ENCODE measurements around the gene MINDY4.
"Not testable (repeated sequence)": the region's sequence is repeated elsewhere in the genome, so short reads cannot be mapped to it uniquely, and the experiment has no call there.

The MINDY4 gene

DNA sequence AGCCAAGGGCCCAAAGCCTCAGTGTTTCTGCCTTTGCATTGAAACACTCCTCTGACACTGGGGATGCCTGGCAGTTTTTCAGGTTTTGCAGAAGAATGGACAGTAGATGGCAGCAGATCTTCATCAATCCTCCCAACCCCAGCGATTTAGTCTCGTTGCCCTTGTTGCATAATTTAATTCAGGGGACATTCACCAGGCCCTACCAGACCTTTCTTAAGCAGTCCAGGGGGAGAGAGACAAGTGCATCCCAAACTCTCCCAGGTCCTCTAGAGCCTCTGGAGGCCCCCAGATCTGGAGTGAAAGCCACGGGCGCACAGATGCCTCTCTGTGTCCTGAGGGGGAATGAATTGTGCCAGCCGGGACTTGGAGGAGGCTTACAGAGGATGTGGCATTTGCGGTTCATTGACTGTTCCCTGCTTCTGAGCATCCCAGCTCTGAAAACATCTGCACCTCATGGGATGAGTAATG lies 29.6 kb downstream of the MINDY4 start:
- Mint-ChIP-seq H3K4me1 (peaks cover 16% of the 10 kb centered on the region), H3K4me3 (no peak overlapping the region), H3K27ac (no peak overlapping the region), H3K36me3 (no peaks in the 10 kb centered on the region), H3K9me3 (no peaks in the 10 kb centered on the region)
- DNase-seq (ENCODE audit: low spot score in 2 of 2): no peak
- peak; percentile 46 for ATAC-seq

DNA sequence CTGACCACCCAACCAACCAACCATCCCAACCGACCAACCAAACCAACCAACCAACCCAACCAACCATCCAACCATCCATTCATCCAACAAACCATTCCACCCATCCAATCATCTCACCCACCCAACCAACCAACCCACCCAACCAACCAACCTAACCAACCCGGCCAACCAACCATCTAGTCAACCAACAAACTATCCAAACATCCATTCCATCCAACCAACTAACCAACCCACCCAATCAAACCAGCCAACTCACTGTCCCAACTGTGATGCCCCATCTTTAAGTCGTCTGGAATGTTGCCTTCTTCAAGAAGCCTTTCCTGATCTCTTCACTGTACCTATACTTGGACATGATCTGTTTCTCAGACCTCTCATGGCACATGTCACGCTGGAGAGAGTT lies 31.6 kb downstream of the MINDY4 start:
- Mint-ChIP-seq H3K9me3 (no peaks in the 10 kb centered on the region), H3K36me3 (no peaks in the 10 kb centered on the region), H3K27ac (no peak overlapping the region), H3K4me3 (no peak overlapping the region), H3K4me1 (peaks cover 5% of the 10 kb centered on the region)
- DNase-seq (ENCODE audit: low spot score in 2 of 2) (no peak), ATAC-seq (no peak)

DNA sequence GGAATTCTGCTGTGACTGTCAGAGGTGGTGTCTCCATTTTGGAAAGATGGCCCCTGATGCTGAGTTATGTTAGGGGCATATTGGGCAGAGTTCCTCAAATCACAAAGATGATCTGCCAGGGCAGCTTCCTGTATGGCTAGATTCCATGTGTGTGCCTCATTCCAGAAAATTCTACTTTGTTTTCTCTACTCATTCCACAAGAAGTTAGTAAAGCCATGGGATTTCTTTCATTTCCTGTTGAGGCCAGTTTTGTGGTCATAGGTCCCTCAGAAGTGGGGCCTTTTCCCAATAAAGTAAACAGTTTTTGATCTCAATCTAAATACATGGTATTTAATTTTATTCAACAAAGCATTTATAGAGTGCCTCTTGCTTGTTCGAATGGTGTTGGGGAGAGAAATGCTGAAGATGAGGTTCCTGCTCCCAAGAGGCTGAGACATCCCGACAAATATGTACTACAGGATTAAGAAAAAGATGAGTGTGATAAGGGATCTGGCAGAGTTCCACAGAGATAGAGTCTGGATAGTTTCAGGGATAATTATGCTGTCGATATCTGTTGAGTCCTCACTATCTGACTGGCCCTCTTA lies 33.0 kb downstream of the MINDY4 start:
- H3K9me3 Mint-ChIP-seq: no peaks in the 10 kb centered on the region
- DNase-seq (ENCODE audit: low spot score in 2 of 2) (no peak), ATAC-seq (no peak)
- no peaks in the 10 kb centered on the region for H3K36me3 Mint-ChIP-seq
- H3K4me3 Mint-ChIP-seq: no peak overlapping the region
- no peak overlapping the region for H3K27ac Mint-ChIP-seq
- peaks cover 5% of the 10 kb centered on the region for H3K4me1 Mint-ChIP-seq

DNA sequence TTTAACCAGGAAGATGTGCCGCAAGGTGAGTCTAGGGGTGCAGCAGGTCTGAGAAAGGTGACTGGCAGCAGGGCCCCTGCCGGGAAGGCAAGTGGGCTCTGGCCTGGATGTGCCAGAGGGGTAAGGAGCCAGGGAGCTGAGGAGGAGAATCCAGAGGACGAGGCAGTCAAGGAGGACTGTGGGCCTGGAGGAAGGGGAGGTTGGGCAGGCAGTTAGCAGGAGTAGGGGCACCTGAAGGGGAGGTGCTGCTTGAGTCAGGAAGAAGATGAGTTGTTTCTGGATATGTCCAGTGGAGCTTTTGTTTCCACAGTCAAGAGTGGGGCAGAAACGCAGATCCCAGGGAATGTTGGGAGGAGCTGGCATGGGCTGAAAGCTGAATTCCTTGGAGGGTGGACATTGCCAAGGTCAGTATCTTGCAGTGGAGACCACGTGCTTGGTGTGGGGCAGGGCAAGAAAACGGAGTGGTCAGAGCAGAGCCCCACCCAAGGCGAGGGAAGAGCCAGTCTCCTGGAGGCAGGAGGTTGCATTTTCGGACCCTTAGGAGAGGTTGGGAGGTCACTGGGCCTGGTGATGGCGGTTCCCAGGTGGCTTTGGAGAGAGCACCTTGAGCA lies 34.0 kb downstream of the MINDY4 start:
- no peak for ATAC-seq
- no peak overlapping the region for H3K27ac Mint-ChIP-seq
- H3K4me3 Mint-ChIP-seq: no peak overlapping the region
- H3K36me3 Mint-ChIP-seq: no peaks in the 10 kb centered on the region
- no peaks in the 10 kb centered on the region for H3K9me3 Mint-ChIP-seq
- H3K4me1 Mint-ChIP-seq: no peaks in the 10 kb centered on the region
- DNase-seq (ENCODE audit: low spot score in 2 of 2): peak in 1 of 2 donors; percentile 39

DNA sequence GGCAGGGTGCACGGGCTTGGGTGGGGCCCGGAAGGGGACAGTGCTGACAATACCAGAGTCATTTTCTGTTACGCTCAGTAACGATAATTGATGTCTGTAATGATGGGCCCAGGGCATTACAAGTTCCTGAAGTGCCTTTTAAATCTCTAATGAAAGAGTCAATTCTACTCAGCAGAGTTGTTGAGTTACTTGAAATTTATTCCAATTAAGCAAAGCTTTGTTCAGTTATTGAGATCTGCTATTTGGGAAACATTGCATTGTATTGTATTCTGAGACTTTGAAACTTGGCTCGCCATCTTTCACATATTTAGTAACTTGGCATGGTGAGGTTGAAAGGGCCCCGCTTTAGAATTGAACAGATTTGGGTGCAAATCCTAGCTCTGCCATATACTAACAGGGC lies 34.7 kb downstream of the MINDY4 start:
- Mint-ChIP-seq H3K36me3 (no peaks in the 10 kb centered on the region), H3K4me3 (no peak overlapping the region), H3K9me3 (no peaks in the 10 kb centered on the region), H3K27ac (no peak overlapping the region), H3K4me1 (no peaks in the 10 kb centered on the region)
- DNase-seq (ENCODE audit: low spot score in 2 of 2): no peak
- ATAC-seq: no peak

DNA sequence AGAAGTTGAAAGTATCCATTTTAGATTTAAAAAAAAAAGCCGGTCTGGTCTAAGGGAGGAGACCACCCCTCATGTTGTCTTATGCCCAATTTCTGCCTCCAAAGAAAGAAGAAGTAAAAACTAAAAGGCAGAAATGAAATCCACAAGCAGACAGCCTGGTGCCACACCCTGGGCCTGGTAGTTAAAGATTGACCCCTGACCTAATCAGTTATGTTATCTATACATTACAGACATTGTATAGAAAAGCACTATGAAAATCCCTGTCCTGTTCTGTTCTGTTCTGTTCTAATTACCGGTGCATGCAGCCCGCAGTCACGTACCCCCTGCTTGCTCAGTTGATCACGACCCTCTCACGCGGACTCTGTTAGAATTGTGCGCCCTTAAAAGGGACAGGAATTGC lies 36.3 kb downstream of the MINDY4 start:
- H3K36me3 Mint-ChIP-seq; DNase-seq (ENCODE audit: low spot score in 2 of 2); H3K4me3 Mint-ChIP-seq; ATAC-seq; H3K9me3 Mint-ChIP-seq; H3K27ac Mint-ChIP-seq; H3K4me1 Mint-ChIP-seq: not testable (repeated sequence)

DNA sequence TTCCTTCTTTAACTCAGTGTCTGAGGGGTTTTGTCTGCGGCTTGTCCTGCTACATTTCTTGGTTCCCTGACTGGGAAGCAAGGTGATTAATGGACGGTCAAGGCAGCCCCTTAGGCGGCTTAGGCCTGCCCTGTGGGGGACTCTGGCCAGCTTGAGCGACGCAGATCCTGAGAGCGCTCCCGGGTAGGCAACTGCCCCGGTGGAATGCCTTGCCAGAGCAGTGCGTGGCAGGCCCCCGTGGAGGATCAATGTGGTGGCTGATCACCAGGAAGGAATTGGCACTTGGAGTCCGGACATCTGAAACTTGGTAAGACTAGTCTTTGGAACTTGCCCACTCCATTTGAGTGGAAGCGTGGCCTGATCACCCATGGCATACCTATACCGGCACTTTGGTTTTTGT lies 36.7 kb downstream of the MINDY4 start:
- DNase-seq (ENCODE audit: low spot score in 2 of 2): peak in 1 of 2 donors; percentile 18
- not testable (repeated sequence) for H3K4me1 Mint-ChIP-seq, H3K27ac Mint-ChIP-seq, H3K36me3 Mint-ChIP-seq, H3K9me3 Mint-ChIP-seq, H3K4me3 Mint-ChIP-seq, ATAC-seq

DNA sequence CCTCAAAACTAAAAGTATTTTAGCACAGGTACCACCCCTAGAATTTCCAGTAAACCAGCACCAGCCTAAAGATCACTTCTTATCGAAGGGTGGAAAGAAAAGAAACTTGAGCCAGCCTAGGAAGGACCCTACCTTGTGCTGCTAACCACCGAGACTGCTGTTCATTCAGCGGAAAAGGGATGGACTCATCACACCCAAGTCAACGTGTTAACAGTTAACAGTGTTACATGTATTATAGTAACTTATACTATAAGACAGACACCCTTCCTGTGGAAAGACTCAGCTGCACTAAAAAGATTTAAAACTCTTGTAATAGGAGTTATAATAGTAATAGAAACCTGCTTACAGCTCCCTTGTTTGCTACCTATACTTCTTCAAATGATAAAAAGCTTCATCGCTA lies 39.8 kb downstream of the MINDY4 start:
- Mint-ChIP-seq H3K36me3 (no peaks in the 10 kb centered on the region), H3K4me1 (no peaks in the 10 kb centered on the region), H3K27ac (no peak overlapping the region), H3K4me3 (no peak overlapping the region), H3K9me3 (no peaks in the 10 kb centered on the region)
- DNase-seq (ENCODE audit: low spot score in 2 of 2): peak in 1 of 2 donors; percentile 26
- no peak for ATAC-seq

DNA sequence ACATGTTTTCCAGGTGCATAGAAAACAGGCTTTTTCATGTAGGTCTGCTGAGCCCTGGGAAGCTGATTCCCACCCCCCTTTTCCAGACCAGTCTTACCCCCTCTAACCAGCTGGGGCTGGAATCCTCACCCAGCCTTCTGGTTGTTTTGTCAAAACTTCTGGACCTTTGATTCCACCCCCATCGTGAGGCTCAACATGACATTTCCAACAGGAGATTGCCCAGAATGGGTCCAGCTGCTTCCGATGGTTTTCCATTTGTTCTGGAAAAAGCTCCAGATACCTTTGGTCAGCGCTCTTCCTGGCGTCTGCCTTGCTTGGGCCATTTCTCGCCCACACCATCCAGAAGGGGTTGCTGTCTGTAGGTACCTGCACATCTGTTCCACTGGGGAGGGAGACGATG lies 41.5 kb downstream of the MINDY4 start:
- H3K4me1 Mint-ChIP-seq: no peaks in the 10 kb centered on the region
- no peak overlapping the region for H3K27ac Mint-ChIP-seq
- DNase-seq (ENCODE audit: low spot score in 2 of 2) (peak in 1 of 2 donors; percentile 25), ATAC-seq (no peak)
- no peaks in the 10 kb centered on the region for H3K9me3 Mint-ChIP-seq
- H3K36me3 Mint-ChIP-seq: no peaks in the 10 kb centered on the region
- no peak overlapping the region for H3K4me3 Mint-ChIP-seq

DNA sequence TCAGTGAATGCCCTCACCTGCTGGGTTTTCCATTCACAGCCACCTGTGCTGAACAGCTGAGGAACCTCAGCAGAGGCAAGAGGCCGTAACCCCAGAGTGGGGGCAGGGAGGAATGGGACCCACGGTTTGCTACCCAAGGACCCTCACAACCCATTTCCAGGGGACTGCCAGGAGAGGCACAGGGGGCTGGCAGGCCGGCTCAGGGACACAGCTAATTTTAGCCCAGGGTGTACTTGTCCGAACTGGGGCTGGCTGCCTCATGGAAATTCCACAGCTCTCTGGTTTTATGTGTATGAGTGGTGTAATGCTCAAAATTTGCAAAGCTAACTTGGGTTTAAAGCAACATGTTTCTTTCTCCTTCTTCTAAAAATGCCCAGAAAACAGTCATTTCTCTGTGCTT lies 42.2 kb downstream of the MINDY4 start:
- Mint-ChIP-seq H3K4me3 (no peak overlapping the region), H3K4me1 (no peaks in the 10 kb centered on the region), H3K27ac (no peak overlapping the region), H3K9me3 (no peaks in the 10 kb centered on the region), H3K36me3 (no peaks in the 10 kb centered on the region)
- DNase-seq (ENCODE audit: low spot score in 2 of 2) (peak in 1 of 2 donors; percentile 26), ATAC-seq (no peak)

DNA sequence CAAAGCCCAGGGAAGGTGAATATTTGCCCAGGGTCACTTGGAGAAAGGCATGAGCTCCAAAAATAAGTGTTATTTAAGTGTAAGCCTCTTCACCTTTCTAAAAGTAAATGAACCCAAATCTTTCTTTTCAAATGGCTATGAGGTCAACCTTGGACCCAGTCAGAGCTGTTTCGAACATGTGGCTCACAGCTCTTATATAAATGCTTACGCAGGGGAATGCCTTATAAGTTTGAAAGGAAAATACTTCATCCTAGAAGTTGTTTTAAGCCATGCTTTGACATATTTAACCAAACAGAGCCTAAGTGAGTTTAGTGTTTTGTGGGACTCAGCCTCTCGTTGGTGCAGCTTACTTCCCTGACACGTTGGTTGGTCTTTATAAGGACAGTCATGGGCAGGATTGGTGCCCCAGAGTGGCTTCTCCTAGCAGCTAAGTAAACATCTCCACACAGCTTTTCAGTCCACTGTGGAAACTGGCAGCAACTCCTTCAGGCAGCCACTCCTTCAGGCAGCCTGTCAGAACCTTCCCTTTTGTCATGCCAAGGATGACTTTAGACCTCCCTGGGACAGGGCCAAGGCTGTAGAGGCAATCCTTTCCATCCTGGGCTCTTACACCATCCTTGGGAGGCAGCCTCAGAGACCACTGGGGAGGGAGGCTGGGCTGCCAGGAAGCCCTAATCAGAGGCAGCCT lies 43.6 kb downstream of the MINDY4 start:
- Mint-ChIP-seq H3K4me3 (no peak overlapping the region), H3K36me3 (no peaks in the 10 kb centered on the region), H3K27ac (no peak overlapping the region), H3K9me3 (no peaks in the 10 kb centered on the region), H3K4me1 (no peaks in the 10 kb centered on the region)
- no peak for ATAC-seq
- DNase-seq (ENCODE audit: low spot score in 2 of 2): peak in 1 of 2 donors; percentile 40

DNA sequence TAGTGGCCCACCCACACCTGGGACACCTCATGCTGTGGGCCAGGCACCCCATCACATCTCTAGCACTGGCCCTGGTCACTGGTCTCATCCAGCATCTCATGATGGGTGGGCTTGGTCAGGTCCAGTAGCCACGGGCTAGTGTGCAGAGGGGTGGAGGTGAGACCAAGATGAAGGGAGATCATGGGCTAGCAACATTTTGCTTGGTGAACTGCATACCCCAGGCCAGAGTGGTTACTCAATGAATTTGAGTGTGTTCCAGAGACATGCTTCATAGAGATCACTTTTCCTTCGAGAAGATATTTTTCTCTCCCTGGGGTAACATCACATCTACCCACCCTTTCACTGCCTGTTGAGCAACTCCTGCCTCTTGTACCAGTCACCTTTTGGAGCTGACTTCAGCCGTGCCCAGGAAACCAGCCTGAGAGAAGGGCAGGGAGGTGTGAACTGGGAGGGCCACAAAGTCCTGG lies 44.2 kb downstream of the MINDY4 start:
- Mint-ChIP-seq H3K4me3 (no peak overlapping the region), H3K9me3 (no peaks in the 10 kb centered on the region), H3K27ac (no peak overlapping the region), H3K36me3 (no peaks in the 10 kb centered on the region), H3K4me1 (no peaks in the 10 kb centered on the region)
- ATAC-seq (peak; percentile 43), DNase-seq (ENCODE audit: low spot score in 2 of 2) (peak in 1 of 2 donors; percentile 36)

DNA sequence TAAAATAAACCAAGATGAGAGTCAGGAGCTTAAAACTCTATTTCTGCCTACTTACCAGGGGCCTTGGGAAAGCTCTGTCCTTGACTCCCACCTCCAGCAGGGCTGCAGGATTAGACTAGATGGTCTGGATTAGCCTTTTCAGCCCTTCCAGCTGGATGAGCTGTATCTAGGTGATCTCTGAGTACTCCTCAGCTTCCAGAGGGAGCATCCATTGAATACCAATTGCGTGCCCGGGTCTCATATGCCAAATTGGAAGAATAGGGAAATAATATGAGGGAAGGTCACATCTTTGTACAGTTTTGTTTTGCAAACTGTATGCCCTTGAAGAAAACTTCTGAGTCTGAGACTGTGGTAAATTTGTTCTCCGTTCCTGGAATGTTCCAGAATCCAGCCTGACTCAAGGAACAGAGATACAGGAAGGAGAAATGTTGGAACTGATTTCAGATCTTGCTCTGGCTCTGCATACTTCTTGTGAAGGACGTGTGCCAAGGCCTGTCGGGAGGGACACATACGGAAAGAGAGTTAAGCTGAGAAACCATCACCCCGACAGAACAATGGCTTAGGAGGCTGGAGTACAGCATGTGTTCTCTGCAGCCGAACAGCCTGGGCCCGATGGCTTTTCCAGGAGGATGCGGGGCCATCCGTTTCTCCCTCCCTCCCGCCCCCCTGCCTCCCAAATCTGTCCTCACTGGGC lies 44.9 kb downstream of the MINDY4 start:
- no peaks in the 10 kb centered on the region for H3K4me1 Mint-ChIP-seq
- H3K36me3 Mint-ChIP-seq: no peaks in the 10 kb centered on the region
- ATAC-seq (no peak), DNase-seq (ENCODE audit: low spot score in 2 of 2) (peak in 1 of 2 donors; percentile 18)
- H3K27ac Mint-ChIP-seq: no peak overlapping the region
- H3K4me3 Mint-ChIP-seq: no peak overlapping the region
- H3K9me3 Mint-ChIP-seq: no peaks in the 10 kb centered on the region

DNA sequence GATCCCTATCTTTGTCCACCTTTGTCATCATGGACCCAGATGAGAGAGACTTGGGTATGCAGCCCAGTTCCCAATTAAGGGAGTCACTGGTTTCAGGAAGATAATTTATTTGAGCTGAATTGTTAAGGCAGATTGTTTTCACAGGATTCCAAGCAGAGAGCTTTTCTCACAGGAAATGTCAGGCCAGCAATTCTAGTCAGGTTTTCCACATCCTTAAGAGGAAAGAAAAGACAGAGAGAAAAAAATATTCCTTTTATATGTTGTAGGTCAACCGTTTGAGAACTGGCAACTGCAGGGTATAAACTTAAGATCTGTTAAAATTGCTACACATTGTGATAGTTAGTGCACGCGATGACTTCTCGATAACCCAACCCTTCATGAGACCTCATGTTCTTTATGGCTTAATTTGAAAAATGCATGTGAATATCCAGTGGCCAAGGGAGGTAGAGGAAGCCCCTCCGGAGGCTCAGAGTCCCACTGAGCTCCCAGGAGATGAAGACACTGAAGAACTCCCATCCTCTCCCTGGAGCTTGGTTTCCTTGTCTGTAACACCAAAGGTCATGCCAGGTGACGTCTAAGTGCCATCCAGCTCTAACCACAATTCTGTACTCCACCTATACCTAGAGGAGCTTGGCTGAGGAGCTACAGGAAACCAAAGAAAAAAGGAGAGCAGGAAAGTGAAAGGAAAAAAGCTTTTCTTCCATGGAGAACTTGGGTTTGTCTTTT lies 45.6 kb downstream of the MINDY4 start:
- no peak for ATAC-seq
- no peak overlapping the region for H3K27ac Mint-ChIP-seq

DNA sequence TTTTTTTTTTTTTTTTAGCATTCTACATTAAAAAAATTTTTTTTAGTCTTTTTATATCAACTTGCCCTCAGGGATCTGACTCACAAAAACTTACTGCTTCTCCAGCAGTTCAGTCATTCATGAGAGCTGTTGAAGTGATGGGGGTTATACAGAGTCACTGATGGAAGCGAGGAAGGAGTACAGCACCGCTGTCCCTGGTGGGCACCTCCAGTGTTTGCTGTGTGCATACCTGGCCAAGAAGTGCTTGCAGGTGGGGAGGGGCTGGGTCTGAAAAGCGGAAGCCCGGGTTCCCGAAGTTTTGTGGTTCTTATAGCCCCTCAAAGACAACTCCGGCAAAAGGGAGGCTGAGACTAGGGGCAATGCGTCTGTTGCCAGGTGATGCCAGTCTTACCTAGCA lies 46.2 kb downstream of the MINDY4 start:
- no peaks in the 10 kb centered on the region for H3K9me3 Mint-ChIP-seq
- no peak overlapping the region for H3K4me3 Mint-ChIP-seq
- no peaks in the 10 kb centered on the region for H3K36me3 Mint-ChIP-seq
- no peak overlapping the region for H3K27ac Mint-ChIP-seq
- DNase-seq (ENCODE audit: low spot score in 2 of 2) (no peak), ATAC-seq (no peak)
- no peaks in the 10 kb centered on the region for H3K4me1 Mint-ChIP-seq

More for the DNA sequence above, 45.6 kb downstream of the MINDY4 start:
- Mint-ChIP-seq H3K4me3 (no peak overlapping the region), H3K36me3 (no peaks in the 10 kb centered on the region), H3K4me1 (no peaks in the 10 kb centered on the region), H3K9me3 (no peaks in the 10 kb centered on the region)
- peak in 1 of 2 donors; percentile 18 for DNase-seq (ENCODE audit: low spot score in 2 of 2)
